GM18873 (cell line): ENCODE data around the gene ORMDL3.
"Not testable (repeated sequence)": the region's sequence is repeated elsewhere in the genome, so short reads cannot be mapped to it uniquely, and the experiment has no call there.

Experiments
- ATAC-seq: cut with Tn5 transposase; IDR thresholded peaks from one replicate; pipeline ENCODE4 v1.9.1; 2021; ENCODE audit warnings: mild to moderate bottlenecking, moderate library complexity, moderate number of reproducible peaks; ENCODE audit not compliant: unreplicated experiment, low FRiP score

ORMDL3 gene

DNA sequence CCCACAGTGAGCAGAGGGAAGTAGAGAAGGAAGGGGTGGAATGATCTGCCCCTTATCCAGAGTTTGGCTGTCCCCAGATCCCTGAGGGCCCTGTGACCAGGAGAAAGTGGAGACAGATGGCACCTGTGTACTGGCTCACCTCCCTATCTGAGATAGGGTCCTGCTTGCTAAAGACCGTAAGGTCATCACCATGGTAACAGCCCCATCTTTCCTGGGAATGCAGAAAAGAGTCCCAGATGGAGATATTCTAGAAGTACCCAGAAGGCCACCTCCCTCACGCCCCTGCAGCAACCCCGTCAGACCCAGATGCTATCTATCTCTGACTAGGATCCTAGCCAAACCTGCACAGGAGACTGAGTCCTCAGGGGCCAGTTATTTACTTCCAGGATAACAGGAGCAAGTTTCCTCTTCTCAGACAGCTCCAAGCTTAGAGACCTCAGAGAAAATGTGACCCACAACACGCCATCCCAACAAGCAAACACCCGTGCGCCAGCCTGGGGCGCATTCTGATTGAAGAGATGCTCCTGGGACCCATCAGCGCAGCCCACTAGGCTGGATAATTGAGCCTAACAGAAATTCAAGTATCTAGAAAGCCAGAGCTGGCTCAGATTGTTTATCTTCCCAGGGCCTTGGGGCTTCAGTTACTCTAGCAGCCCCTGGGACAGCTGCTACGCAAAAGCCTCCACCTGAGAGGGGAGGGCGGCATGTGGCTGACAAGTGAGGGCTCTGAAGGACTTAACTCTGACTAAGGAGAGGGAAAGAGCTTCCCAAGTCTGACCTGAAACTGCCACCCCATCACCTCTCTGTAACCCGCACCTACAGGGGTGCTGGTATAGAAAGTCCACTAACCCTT, 1.9 kb downstream of the ORMDL3 start:
- ATAC-seq = no peak

DNA sequence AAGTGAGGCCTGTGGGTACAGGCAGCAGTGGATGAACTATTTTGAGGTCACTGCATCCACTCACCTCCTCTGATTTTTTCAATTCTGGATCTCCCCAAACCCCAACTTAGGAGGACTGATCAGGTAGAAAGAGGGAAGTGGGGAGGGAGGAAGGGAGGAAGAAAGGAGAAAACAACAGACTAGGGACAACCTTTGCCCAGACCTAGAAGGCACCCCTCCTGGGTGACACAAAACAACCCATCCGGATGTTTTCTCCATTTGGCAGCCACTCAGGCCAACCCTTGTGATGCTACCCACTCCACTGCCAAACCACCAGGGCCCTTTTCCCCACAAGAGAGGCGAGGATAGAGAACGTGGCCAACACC, 2.7 kb downstream of the ORMDL3 start:
- ATAC-seq = no peak

DNA sequence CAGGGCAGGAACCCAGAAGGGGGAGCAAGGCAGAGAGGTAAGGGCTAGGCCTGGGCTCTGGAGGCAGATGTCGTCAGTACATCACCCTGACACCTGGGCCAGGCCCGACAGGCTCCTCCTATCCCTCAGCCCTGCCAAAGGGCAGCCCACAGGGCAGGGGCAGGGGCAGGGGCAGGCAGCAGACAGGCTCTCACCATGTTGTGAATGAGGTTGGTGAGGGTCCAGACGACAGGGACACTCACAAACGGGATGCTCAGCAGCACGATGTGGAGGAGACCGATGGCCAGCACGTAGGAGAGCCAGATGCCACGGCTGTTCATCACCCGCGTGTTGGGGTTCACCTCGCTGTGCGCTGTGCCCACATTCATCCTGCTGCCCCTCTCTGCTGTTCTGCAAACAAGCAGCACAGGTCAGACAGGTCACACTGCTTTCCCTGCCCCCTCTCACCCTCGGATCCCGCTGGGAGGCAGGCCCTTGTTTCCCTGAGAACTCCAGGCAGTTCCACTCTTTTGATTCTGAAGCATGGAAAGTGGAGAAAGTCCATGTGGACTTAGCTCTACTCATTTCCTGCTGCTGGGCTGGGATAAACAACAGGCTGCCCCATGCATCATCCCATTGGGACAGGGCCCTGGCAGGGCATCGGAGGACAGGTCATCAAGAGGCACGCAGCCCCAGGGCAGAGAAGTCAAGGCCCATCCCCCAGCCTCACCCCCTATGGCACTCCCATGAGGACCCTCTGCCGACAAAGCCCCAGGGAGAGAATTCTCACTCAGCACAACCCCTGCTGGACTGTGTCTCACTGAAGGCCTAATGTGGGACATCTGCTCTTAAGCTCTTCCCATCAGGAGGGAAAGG, 3.3 kb downstream of the ORMDL3 start:
- ATAC-seq = no peak

DNA sequence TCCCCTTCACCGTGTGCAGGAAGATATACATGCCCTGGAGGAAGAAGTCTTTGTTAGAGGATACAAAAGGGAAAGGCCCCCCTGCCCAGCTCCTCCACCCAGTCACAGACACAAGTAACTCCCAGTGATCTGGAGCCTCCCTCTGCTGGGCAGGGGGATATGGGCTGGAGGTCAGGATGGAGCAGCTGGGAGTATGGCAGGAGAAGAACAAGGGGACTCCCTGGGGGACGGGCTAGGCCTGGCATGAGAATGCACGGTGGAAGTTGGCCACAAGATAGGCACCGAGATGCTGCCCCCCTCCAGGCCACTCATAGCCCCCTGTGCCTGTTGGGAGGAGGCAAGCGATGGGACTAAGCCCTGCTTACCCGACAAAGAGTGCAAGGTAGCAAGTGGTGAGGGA, 4.2 kb downstream of the ORMDL3 start:
- ATAC-seq = no peak

DNA sequence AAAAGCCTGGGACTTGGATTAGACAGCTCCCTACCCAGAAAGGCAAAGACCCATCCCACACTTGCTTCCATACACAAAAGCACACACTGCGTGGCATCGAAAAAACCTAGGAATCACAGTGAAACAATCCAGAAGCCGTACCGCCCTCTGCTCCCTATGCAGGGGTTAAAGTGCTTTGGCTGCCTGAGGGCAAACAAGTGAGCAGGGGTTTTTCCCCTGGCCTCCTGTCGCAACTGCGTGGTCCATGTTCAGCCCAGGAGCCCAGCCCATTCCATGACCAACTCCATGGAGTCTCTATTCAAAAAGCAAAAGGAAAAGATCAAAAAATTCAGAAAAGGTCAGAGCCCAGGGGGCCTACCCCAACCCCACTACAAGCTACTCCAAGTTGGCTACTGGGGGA, 5.4 kb downstream of the ORMDL3 start:
- ATAC-seq = no peak

DNA sequence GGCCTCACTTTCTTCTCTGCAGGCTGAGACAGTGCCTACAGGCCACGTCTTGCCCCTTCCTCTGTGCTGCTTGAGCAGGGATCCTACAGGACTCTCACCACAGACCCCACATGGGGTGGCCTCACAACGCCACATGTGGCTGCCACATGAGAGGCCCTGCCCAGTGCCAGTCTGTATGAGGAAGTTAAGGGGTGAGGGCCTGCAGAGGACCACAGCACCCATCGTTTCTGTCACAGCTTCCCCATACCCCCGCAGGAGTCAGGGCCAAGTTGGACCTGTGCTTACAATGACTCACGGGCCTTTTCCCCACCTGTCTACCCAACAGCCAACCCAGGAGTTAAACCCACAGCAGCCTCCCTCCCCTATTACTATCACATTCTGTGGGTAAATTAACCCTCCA, 6.1 kb downstream of the ORMDL3 start:
- ATAC-seq = no peak

DNA sequence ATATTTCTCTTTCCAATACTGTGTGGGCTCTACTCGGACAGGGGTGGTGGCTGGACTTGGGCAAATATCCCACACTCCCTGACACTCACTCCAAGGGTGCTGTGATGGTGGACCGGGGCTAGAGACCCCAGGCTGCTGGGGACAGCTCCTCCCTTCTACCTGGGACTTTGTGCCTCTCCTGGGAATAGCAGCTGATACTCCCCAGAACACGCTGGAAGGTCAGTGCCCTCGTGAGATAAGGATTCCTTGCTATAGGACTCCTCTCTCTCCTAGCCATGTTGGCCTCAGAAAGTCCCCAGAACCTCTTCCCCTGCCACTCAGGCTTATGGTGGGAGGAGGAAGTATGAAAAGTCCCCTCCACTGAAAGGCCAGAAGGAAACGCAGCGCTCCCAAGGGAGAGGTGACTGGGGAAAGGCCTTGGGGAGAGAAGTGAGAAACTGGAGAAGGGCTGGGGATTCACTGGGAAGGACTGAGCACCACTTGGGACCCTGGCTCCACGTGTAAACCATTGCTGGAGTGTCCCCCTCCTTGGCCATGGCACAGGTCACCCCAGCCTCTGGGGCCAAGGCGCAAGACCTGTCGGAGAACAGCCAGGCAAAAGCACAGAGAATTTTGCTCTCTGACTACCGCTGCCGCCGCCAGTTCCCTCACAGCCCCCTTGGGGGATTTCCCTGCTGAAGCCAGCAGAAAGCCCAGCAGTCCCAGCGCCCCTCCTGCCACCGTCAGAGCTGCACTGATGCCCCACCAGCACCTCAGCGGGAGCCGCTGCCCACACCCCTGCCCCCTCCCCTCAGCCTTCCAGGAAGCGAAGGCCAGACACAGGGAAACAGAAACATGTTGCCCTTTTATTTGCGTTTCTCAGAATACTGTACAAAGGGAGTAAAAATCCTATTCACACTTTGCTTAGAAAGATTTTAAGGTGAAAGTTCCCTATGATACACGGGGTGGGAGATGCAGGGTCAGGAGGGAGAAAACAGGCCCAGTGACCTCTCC, 6.9 kb downstream of the ORMDL3 start:
- ATAC-seq = no peak

DNA sequence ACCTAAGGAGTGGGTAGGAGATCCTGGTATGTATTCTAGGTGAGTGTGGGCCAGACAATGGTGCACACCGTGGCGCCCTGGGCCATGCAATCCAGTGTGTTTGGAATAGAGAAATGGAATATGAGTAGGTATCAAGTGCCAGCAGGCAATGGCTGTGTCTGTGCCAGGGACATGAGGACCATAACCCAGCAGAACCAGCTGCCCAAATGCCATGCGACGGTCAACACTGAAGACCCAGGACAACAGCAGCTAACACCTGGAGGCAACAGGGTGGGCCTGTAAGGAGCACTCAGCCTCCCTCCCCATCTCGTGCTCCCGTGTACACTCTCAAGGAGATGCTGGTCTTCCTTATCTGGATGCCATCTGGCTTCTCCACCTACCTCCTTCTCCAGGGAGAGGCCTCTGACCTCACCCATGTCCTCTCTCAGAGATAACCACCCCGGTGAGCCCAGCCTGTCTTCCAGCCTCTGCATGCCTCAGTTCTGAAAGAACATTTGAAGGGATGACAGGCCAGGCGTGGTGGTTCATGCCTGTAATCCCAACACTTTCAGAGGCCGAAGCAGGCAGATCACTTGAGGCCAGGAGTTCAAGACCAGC, 8.2 kb downstream of the ORMDL3 start:
- ATAC-seq = no peak

DNA sequence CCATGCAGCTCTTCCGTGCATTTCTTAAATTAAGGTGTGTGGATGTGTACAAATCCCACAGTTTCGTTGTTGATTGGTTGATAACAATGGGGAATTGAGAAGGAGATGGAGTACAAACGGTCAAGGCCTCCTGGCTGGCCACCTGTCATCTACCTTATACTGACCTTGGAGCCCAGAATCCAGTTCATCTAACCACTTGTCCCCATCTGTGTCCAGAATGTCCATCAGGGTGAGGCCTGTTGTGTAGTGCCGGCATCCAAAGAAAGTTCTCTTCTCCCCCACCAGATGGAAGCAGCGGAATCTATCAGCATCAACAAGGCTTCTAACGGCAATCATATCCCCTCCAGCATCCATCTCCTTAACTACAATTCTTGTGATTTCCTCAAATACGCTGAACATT, 10.5 kb downstream of the ORMDL3 start:
- ATAC-seq = no peak

DNA sequence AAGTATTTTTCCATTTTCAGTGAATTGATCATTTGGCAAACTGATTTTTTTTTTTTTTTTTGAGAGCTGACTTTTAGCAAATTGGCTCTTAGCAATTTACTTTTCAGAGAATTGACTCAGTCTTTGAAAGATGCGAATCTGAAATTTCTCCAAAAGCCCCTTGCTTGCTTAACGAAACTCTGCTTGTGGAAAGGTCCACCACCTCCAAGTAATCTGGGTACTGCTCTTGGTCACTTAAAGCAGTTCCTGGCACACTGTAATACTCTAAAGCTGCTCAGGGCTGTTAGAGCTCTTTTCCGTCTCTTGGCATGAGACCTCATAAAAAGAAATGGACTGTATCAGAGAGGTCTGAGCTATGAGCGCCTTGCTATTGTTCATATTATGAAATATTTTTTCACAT, 11.8 kb downstream of the ORMDL3 start:
- ATAC-seq = no peak

DNA sequence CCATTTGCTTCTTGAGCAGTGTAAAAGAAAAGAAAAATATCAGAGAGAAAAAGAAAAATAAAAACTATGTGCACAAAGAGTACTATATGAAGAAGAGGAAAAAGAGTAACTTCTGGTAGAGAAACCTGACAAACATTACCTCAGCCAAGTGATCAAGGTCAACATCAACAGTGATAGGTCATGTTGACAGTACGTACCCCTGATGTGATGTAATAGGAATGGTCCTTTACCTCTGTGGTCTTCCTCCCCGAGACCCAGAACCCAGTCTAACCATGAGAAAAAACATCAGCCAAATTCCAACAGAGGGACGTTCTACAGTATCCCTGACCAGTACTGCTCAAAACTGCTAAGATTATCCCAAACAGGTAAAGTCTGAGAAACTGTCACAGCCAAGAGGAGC, 13.4 kb downstream of the ORMDL3 start:
- no peak for ATAC-seq

DNA sequence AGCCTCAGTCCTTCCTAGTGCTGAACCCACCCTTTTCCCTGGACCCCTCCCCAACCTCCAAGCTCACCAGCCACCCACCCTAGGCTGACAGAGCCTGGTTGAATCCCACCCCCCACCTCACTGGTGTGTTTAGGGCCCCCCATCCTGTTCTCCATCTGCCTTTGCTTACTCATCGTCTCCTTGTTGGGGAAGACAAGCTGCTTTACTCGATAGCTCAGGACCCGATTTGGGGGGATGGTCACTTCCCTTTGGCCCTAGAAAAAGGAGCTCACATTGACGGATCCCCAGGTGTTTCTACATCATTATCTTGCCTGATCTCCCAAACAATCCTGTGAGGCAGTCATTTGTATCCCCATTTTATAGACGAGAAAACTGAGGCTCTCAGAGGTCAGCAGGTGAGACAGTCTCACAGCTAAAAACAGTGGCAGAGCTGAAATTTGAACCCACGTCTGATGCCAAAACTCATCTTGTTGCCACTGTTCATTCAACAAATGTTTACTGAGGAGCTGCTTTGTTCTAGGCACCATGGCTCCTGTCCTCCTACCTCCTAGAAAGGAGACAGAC, 18.5 kb downstream of the ORMDL3 start:
- ATAC-seq = no peak

DNA sequence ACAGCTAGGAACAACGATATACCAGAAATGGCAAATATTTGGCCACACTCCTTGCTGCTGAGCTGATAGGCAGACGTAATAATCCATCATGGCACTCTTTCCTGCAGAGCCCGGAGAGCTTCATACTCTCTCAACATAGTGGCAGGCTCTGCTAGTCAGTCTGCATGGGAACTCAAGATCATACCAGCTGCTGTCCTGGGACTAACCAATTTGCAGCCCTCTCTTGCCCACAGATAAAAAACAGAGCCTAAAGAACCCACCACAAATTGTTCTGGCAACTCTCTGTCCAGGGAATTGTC, 22.5 kb downstream of the ORMDL3 start:
- ATAC-seq = no peak

DNA sequence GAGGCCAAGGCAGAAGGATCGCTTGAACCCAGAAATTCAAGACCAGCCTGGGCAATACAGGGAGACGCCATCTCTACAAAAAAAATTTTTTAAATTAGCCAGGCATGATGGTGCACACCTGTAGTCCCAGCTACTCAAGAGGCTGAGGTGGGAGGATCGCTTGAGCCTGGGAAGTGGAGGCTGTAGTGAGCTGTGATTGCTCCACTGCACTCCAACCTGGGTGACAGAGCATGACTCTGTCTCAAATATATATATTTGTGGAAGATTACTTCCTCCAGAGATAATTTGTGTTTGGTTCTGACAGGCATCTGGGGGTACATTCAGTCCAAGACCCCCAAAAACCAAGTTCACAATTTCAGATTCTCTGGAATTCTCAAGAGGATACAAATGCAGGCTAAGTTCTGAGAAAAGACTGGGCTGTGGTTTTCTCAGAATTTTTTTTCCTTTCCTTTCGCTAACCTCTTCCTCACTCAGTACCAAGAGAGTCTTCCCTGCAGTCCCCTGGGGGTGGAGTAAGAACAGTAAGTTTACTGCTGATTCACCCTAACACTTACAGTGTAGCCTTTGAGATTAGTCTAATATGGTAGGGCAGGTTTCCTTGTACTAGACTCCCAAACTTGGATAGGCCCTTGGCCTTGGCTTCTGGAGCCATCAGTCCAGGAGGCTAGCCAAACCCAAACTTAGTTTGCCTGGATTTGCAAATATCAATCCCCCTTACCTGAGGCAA, 24.1 kb downstream of the ORMDL3 start:
- ATAC-seq = no peak

DNA sequence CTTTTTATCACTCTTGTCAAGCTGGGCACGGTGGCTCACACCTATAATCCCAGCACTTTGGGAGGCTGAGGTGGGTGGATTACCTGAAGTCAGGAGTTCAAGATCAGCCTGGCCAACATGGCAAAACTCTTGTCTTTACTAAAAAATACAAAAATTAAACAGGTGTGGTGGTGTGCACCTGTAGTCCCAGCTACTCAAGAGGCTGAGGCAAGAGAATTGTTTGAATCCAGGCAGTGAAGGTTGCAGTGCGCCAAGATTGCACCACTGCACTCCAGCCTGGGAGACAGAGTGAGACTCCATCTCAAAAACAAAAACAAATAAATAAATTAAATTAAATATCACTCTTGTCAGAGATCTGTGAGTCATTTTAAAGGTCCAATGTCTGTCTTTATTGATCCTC, 25.4 kb downstream of the ORMDL3 start:
- not testable (repeated sequence) for ATAC-seq

DNA sequence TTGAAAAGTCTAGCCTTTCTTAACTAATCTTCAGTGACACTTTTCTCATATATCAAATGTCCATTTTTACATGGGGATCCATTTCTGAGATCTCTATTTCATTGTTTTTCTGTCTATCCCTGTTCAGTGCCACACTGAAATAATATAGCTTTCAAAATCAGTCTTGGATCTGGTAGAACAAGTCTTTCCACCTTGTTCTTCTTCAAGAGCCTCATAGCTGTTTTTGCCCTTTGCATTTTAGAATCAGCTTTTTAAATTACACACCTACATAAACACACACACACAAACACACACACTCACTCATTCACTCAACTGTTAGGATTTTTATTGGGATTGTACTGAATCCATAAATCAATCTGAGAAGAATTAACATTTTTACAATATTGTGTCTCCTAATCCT, 28.2 kb downstream of the ORMDL3 start:
- no peak for ATAC-seq

DNA sequence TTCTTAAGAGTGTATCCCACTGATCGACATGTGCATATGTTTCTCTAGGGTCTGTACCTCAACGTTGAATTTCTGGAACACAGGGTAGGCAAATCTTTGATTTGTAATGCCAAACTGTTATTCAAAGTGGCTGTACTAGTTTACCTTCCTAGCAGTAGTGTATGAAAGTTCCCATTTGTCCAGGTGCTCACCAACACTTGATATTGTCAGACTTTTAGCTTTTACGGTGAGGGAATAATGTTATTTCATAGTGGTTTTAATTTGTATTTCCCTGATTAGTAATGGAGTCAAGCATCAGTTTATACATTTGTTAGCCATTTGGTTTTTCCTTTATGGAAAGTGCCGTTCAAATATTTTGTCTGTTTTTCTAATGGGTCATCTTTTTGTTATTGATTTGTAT, 29.3 kb downstream of the ORMDL3 start:
- no peak for ATAC-seq

DNA sequence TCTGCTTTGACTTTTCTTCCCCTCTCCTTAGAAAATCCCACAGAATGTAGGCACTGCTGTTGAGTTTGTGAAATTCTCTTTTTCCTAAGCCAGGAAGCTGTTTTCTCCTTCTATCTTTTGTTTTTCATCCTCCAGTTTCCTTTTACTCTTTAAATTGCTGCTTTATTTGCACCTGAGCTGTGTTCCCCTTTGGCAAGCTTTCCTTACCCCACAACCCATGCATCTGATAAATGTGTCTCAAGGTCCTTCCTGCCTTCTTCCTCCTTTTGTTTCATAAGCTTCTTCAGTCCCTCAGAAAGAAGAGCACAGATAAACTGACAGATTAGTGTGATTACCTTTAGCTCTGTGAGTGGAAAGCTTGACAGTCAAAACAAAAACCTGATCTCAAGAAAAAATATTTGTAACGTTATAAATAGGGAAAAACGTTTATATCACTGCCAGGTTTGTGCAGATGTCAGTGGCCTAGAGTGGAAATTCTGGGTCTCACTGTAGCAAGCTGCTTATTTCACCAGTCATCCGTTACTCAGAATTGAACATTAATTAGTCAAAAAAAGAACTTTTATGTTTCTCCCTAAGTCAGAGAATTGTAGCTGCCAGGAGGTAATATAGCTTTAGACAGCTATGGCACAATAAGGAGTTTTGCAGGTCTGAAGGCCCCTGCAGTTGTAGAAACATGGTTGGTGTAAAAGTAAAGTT, 32.6 kb downstream of the ORMDL3 start:
- ATAC-seq = no peak

DNA sequence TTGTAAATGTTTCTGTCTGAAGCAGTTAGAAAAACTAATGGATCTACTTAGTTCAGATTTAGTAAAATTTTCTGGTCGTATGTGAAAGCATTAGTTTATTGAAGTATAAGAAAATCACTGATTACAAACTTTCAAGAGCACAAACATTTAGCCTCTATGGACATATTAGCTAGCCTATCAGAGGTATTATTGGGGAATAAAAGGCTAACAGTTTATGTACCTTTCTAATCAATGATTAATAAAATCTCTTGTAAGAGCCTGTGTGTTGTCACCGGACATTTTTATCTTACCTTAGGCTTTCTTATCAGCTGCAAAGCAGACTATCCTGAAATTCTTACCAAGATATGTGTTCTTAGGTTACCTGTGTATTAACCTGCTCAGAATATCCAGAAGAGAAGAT, 38.2 kb downstream of the ORMDL3 start:
- ATAC-seq = no peak
